Neural crest cell (in vitro differentiated cells): ENCODE results near the gene MPP2. TPM values are rescaled to one million over a fixed set of nuclear protein-coding genes. Genes with fewer than 3 reads are reported as not detected.

Experiments
- DNase-seq: peaks from one replicate; pipeline ENCODE4 v3.0.0; 2021; ENCODE audit warnings: low read depth, mixed read lengths, low spot score
- H3K27ac Mint-ChIP-seq: one replicate; pipeline ENCODE4 v1.8.0; 2021; ENCODE audit warnings: mild to moderate bottlenecking, mixed read lengths; ENCODE audit not compliant: unreplicated experiment
- H3K27me3 Mint-ChIP-seq: 2 replicates; pipeline ENCODE4 v1.8.0; 2021; ENCODE audit warnings: low read depth, mild to moderate bottlenecking, mixed read lengths
- H3K36me3 Mint-ChIP-seq: 2 replicates; pipeline ENCODE4 v1.8.0; 2021; ENCODE audit warnings: low read depth, mild to moderate bottlenecking, mixed read lengths
- H3K4me1 Mint-ChIP-seq: 2 replicates; pipeline ENCODE4 v1.8.0; 2021; ENCODE audit warnings: mixed read lengths
- H3K4me3 Mint-ChIP-seq: one replicate; pipeline ENCODE4 v1.8.0; 2021; ENCODE audit warnings: mild to moderate bottlenecking, mixed read lengths
- H3K9me3 Mint-ChIP-seq: 2 replicates; pipeline ENCODE4 v1.8.0; 2021; ENCODE audit warnings: mixed read lengths
- CTCF ChIP-seq: fragments of 200-600 bp; sonication (generic); conservative IDR thresholded peaks from 2 replicates; pipeline ENCODE4 v1.5.0; 2021; ENCODE audit warnings: antibody characterized with exemption, mild to moderate bottlenecking
- total RNA-seq: library from RNA; stranded (reverse); gene quantifications from 2 replicates; pipeline ENCODE4 v1.2.1, GENCODE V29; 2021

Gene MPP2
- total RNA-seq, 1 donor from 2014 or later, result 29.8 TPM

GRCh38 chr17:43832168-43832975 is 75.0 kb downstream of the MPP2 start:
- Mint-ChIP-seq H3K4me1 (peaks cover 39% of the 10 kb centered on the region), H3K9me3 (no peaks in the 10 kb centered on the region), H3K4me3 (peak overlapping the region; percentile 81), H3K36me3 (no peaks in the 10 kb centered on the region), H3K27ac (peak overlapping the region; percentile 67), H3K27me3 (peaks cover 16% of the 10 kb centered on the region)
- no peak for TF ChIP-seq CTCF
- DNase-seq, result peak; percentile 42

GRCh38 chr17:43831633-43832032 is 75.7 kb downstream of the MPP2 start:
- peaks cover 16% of the 10 kb centered on the region for H3K27me3 Mint-ChIP-seq
- no peaks in the 10 kb centered on the region for H3K36me3 Mint-ChIP-seq
- TF ChIP-seq CTCF, result no peak
- no peak overlapping the region for H3K27ac Mint-ChIP-seq
- no peak for DNase-seq
- peaks cover 39% of the 10 kb centered on the region for H3K4me1 Mint-ChIP-seq
- peak overlapping the region; percentile 81 for H3K4me3 Mint-ChIP-seq
- H3K9me3 Mint-ChIP-seq, result no peaks in the 10 kb centered on the region

GRCh38 chr17:43830510-43831140 is 76.7 kb downstream of the MPP2 start:
- no peaks in the 10 kb centered on the region for H3K36me3 Mint-ChIP-seq
- no peak overlapping the region for H3K27ac Mint-ChIP-seq
- no peak for DNase-seq
- H3K9me3 Mint-ChIP-seq, result no peaks in the 10 kb centered on the region
- no peak for TF ChIP-seq CTCF
- H3K27me3 Mint-ChIP-seq, result peaks cover 16% of the 10 kb centered on the region
- H3K4me1 Mint-ChIP-seq, result peaks cover 39% of the 10 kb centered on the region
- peak overlapping the region; percentile 81 for H3K4me3 Mint-ChIP-seq

- Mint-ChIP-seq H3K9me3 (no peaks in the 10 kb centered on the region), H3K4me3 (peak overlapping the region; percentile 76), H3K27me3 (peaks cover 16% of the 10 kb centered on the region), H3K36me3 (no peaks in the 10 kb centered on the region), H3K27ac (no peak overlapping the region), H3K4me1 (peaks cover 39% of the 10 kb centered on the region)
- TF ChIP-seq CTCF, result no peak
- DNase-seq, result no peak
Observed at GRCh38 chr17:43829738-43830137, 77.6 kb downstream of the MPP2 start.

GRCh38 chr17:43827596-43827995 is 79.7 kb downstream of the MPP2 start:
- TF ChIP-seq CTCF, result no peak
- Mint-ChIP-seq H3K4me3 (no peak overlapping the region), H3K27ac (no peak overlapping the region), H3K4me1 (peaks cover 32% of the 10 kb centered on the region), H3K27me3 (peaks cover 2% of the 10 kb centered on the region), H3K9me3 (no peaks in the 10 kb centered on the region), H3K36me3 (no peaks in the 10 kb centered on the region)
- no peak for DNase-seq
